Measurements from ENCODE around the gene PIK3R6.
"Not testable (repeated sequence)": the region's sequence is repeated elsewhere in the genome, so short reads cannot be mapped to it uniquely, and the experiment has no call there.

Gene PIK3R6

GRCh38 chr17:8821446-8822105 is 45.9 kb downstream of the PIK3R6 start:
- no peak for ATAC-seq

GRCh38 chr17:8820311-8821010 is 47.0 kb downstream of the PIK3R6 start:
- no peak for ATAC-seq

GRCh38 chr17:8818654-8819330 is 48.7 kb downstream of the PIK3R6 start:
- ATAC-seq: no peak

GRCh38 chr17:8818047-8818446 is 49.4 kb downstream of the PIK3R6 start:
- no peak for ATAC-seq

GRCh38 chr17:8806926-8807550 is 60.4 kb downstream of the PIK3R6 start:
- peak; percentile 46 to 64 for ATAC-seq

- ATAC-seq: no peak
These were observed 61.1 kb downstream of the PIK3R6 start for GRCh38 chr17:8806253-8806925.

- ATAC-seq: not testable (repeated sequence)
These were observed 62.1 kb downstream of the PIK3R6 start for GRCh38 chr17:8805396-8805795.

- ATAC-seq: no peak
These were observed 63.7 kb downstream of the PIK3R6 start for GRCh38 chr17:8803531-8804420.

- no peak for ATAC-seq
These were observed 66.2 kb downstream of the PIK3R6 start for GRCh38 chr17:8801135-8801840.

- no peak for ATAC-seq
These were observed 66.8 kb downstream of the PIK3R6 start for GRCh38 chr17:8800656-8801055.

- ATAC-seq: no peak
These were observed 67.8 kb downstream of the PIK3R6 start for GRCh38 chr17:8799570-8800212.

GRCh38 chr17:8798846-8799569 is 68.5 kb downstream of the PIK3R6 start, which contains the start of gene MFSD6L:
TSS of gene MFSD6L (minus strand) at chr17:8799365. CDS start at chr17:8799120, 245 bp downstream.
- no peak for ATAC-seq

GRCh38 chr17:8798176-8798845 is 69.2 kb downstream of the PIK3R6 start:
- ATAC-seq: no peak

- ATAC-seq: no peak
These were observed 69.8 kb downstream of the PIK3R6 start for GRCh38 chr17:8797621-8798175.

GRCh38 chr17:8794636-8795035 is 72.8 kb downstream of the PIK3R6 start:
- ATAC-seq: no peak

GRCh38 chr17:8793649-8794048 is 73.8 kb downstream of the PIK3R6 start:
- no peak for ATAC-seq

- no peak for ATAC-seq
These were observed 74.8 kb downstream of the PIK3R6 start for GRCh38 chr17:8792646-8793045.

GRCh38 chr17:8791910-8792270 is 75.6 kb downstream of the PIK3R6 start:
- peak; percentile 58 to 64 for ATAC-seq
